Effector CD4-positive, alpha-beta T cell (primary cell): ENCODE data around the gene PRELP. TPM values are rescaled to one million over a fixed set of nuclear protein-coding genes. Genes with fewer than 3 reads are reported as not detected.
"Not testable (repeated sequence)": the region's sequence is repeated elsewhere in the genome, so short reads cannot be mapped to it uniquely, and the experiment has no call there.

Experiments
- DNase-seq: peaks from one replicate; pipeline ENCODE4 v3.0.0-alpha.2; 2020
- total RNA-seq: gene quantifications from one replicate; lab custom pipeline; 2026; lab: John Stamatoyannopoulos, UW

The PRELP gene
- total RNA-seq: not detected

DNA sequence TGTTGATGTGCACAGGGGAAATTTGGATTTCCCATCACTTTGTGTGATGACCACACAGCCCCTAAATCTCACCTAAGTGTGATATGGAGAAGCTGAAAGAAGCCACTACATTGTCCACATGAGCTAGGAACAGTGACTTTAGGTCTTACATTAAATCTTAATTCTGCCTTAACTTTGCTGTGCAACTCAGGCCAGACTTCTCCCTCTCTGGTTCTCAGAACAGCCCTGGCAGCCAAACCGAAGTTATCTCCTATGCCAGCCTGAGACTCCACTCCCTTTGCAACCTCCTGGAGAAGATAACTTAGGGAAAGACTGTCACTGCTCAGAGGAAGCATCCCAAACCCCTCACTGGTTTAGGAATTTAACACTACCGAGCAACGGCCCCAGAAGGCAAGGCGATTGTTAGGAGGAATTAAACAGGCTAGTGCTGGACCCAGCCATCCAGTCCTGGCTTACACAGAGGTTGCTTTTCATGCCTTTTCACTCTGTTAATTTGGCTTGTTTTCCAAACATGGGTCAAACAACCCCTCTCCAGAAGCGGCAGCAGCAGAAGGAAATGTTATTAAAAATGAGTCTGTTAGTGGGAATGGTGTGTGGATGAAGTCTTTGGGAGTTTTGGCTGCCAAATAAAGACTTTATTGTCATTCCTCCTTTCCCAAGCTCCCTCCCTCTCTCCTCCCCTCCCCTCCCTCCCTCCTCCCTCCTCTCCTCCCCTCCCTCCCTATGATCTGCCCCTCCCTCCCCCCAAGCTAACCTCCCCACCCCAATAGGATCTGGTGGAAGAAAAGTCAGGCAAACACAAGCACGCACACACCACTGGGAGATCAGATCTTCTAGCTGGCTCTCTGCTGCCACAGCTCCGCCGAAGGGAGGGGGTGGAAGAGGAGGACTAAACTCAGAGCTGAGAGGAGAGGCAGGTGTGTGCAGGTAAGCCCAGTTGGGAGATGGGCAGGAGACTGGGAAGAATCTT lies at the start of gene PRELP:
Gene PRELP (plus strand): TSS at position 795 of the 970 bp plus-strand sequence. CDS start 7,379 bp downstream, outside the sequence.
- DNase-seq: no peak

DNA sequence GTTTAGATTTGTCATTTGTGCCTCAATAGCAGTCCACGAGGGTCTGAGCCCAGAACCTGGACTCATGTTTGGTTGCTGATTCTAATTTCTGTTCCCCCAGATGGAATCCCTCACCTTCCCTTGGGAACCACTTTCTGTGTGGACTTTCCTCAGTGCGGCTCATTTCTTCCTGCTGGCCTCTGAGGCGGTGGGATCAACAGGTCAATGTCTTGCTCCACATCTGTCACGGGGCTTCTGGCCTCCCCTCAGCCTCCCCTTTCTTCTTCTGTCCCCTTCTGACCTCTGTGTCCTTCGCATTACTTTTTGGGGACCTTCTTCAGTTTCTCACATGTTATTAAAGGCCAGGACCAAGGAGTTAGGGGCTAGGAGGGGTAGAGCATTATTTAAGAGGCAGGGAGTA lies 49.2 kb upstream of the PRELP start:
- DNase-seq: no peak

GRCh38 chr1:203426870-203427269 lies 48.7 kb upstream of the PRELP start:
- DNase-seq: no peak

DNA sequence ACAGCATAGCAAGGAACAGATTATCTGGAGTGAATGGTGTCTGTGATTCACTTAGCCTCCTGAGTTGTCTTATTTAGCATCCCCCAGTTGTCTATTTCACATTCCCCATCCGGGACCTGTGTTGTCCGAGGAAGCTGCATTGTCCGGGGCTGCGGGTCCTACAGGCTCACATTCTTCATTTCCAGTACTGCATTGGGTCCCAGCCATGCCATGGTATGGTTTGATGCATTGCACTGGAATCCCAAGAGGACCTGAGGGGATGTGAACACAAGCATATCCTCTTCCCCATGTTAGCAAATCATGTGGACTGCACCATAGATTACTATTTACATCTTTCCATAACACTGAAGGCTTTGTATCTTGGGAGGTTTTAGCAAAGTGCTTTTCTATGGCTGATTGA lies 48.2 kb upstream of the PRELP start:
- no peak for DNase-seq

- no peak for DNase-seq
These were observed 46.5 kb upstream of the PRELP start for GRCh38 chr1:203428981-203429599.

GRCh38 chr1:203435615-203436014 lies 40.0 kb upstream of the PRELP start:
- no peak for DNase-seq

GRCh38 chr1:203437696-203438315 lies 37.8 kb upstream of the PRELP start:
- DNase-seq: no peak

DNA sequence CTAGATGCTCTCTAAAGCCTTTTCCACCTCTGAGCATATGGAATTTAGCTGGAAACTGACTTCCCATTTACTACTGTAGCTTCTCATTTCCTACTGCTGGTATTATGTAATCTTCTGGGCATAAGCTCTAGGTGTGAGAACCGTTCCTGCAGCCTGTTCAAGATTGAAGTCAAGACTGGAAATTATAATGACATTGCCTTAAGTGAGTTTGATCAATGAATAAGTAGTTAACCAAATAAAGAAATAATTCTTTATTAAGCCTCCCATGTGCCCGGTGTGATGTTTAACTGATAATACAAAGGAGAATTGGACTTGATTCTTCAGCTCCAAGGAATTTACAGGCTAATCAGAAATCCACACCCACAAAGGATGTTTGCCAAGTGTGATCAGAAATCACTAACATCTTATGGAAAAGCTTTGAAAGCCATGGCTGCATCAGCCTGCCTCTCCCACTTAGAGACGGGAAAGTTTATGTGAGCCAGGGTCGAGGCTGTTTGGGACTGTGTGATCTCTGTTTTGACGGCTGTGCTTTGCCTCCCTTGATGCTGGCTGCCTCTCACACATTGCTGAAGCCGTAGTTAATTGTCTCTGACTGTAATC lies 36.4 kb upstream of the PRELP start:
- DNase-seq: no peak

- no peak for DNase-seq
These were observed 34.8 kb upstream of the PRELP start for GRCh38 chr1:203440771-203441170.

DNA sequence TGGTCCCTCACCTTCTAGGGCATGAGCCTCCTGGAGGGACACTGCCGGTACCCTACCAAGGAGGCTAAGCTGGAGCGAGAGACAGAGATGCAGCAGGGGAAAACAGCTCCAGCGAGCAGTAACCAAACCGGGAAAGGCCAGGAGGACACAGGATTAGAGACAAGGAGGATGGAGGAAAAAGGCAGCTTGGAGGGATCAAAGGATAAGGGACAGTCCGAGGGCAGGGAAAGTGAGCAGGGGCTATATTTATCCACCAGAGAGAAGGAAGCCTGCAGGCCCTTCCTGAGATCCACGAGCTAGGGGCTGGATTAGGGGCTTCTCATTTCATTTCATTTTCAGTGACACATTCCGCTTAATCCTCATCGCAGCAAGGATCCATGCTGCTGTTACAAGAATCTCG lies 33.8 kb upstream of the PRELP start:
- DNase-seq: no peak

GRCh38 chr1:203442821-203443220 lies 32.8 kb upstream of the PRELP start:
- no peak for DNase-seq

DNA sequence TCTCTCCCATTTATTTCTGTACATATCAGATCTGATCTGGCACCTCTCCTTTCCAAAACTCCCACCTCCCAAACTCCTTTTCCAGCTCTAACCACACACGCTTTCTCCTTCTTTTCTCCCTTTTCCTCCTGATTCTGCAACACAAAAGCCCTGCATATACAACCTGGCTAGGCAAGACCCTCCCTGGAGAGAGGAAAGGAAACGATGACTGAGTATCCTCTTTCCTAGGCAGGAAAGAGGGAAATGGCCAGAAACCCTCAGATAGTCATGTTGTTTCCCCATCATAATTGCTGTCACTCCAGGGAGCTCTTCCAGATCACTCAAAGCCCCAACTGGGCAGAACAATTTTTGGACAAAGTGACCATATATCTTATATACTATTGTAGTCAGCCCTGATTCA lies 32.3 kb upstream of the PRELP start:
- DNase-seq: no peak

- DNase-seq: no peak
These were observed 31.4 kb upstream of the PRELP start for GRCh38 chr1:203444171-203444576.

DNA sequence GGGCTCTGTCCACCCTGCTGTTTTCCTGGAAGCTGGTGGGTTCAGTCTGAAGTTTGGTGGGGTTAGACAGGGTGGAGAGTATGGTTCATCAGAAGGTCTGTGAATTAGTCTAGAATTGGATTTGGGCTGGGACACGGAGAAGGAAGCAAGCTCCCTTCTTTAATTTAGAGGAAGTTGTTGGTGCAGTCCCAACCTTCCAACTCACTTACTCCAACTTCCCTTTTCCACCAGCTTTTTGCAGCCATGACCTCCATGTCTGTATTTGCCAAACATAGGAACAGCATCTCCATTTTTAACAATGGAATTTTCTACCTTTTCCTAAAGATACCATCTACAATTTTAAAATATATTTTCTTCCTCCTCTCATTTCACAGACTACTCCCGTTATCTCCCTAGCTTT lies 28.5 kb upstream of the PRELP start:
- DNase-seq: no peak

GRCh38 chr1:203447598-203447997 lies 28.0 kb upstream of the PRELP start:
- DNase-seq: not testable (repeated sequence)

DNA sequence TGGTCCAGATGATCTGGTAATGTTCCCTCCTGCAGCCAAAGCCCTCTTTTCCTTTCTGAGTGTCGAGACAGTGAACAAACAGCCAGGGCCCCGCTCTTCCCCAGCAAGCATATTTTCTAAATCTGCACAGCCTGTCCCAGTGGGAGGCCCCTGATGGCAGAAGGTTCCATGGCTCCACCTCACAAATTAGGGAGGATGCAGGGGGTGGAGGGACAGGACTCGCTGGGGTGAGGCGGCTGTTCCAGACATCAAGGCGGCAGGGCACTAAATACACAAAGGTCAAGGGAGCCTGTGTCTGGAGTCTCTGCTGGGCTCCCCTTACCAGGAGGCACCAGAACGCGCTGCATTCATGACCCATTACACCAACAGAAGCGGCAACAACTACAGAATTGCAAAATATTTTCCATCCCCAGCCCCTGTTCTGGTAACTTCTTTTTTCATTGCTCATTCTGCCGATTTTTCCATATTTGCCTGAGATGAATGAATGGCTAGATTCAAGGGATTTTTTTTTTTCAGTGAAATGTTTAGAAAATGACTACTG lies 27.0 kb upstream of the PRELP start:
- no peak for DNase-seq

- no peak for DNase-seq
These were observed 25.6 kb upstream of the PRELP start for GRCh38 chr1:203450001-203450400.

GRCh38 chr1:203450479-203451149 lies 25.0 kb upstream of the PRELP start:
- no peak for DNase-seq

- DNase-seq: no peak
These were observed 23.5 kb upstream of the PRELP start for GRCh38 chr1:203451836-203452784.

GRCh38 chr1:203453016-203453415 lies 22.6 kb upstream of the PRELP start:
- no peak for DNase-seq

DNA sequence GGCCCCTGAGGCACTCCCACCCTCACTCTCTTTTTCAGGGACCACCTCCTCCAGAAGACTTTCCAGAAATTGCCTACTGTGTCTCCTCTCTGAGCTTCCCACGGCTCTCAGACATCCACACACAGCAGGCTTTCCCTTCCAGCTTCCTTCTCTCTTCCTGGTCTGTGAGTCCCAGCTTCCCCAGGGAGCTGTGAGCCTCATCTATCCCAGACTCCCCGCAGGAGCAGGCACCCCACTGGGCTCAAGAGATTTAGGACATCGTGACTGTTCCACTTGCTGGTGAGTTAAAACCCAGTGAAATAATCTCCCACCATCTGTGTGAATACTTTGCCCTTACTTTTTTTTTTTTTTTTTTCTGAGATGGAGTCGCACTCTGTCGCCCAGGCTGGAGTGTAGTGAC lies 22.0 kb upstream of the PRELP start:
- DNase-seq: no peak
